Activated CD8-positive, alpha-beta memory T cell treated with anti-CD3 and anti-CD28 coated beads, Interleukin-2, amount 10 ng/mL, durations not matched to agents 7 days and 5 days (primary cell): ENCODE data around the gene MRFAP1. TPM values are rescaled to one million over a fixed set of nuclear protein-coding genes. Genes with fewer than 3 reads are reported as not detected.

Source experiments
- ATAC-seq: fragments of 150-1000 bp; cut with Tn5 transposase; one replicate; pipeline ENCODE4 v1.10.0; 2021; ENCODE audit warnings: moderate library complexity
- CTCF ChIA-PET: fragments of 350-600 bp; sonication (Branson Sonifier 250); formaldehyde crosslinking; loops from one replicate; lab custom pipeline; 2021; ENCODE audit warnings: antibody characterized with exemption; lab: Charles Lee
- DNase-seq: peaks from one replicate; pipeline ENCODE4 v3.0.0-alpha.2; 2020
- H3K27ac Mint-ChIP-seq: one replicate; pipeline ENCODE4 v1.8.0; 2021; ENCODE audit warnings: mild to moderate bottlenecking, mixed read lengths
- H3K27me3 Mint-ChIP-seq: one replicate; pipeline ENCODE4 v1.8.0; 2021; ENCODE audit warnings: mixed read lengths
- H3K36me3 Mint-ChIP-seq: one replicate; pipeline ENCODE4 v1.8.0; 2021; ENCODE audit warnings: mild to moderate bottlenecking, mixed read lengths
- H3K4me1 Mint-ChIP-seq: one replicate; pipeline ENCODE4 v1.8.0; 2021; ENCODE audit warnings: mixed read lengths
- H3K4me3 Mint-ChIP-seq: one replicate; pipeline ENCODE4 v1.8.0; 2021; ENCODE audit warnings: mild to moderate bottlenecking, moderate library complexity, mixed read lengths
- H3K9me3 Mint-ChIP-seq: one replicate; pipeline ENCODE4 v1.8.0; 2022; ENCODE audit warnings: low read depth, mixed read lengths
- total RNA-seq, 2 experiments: library from RNA; stranded (reverse); gene quantifications; one replicate each; pipeline ENCODE4 v1.2.3, GENCODE V29; 2021

Gene MRFAP1
- total RNA-seq, 2 experiments from 2014 or later: 109 to 122 TPM

GRCh38 chr4:6687947-6688878, 47.7 kb downstream of the MRFAP1 start:
- Mint-ChIP-seq H3K36me3 (peaks cover 10% of the 10 kb centered on the region), H3K27me3 (no peaks in the 10 kb centered on the region), H3K27ac (peak overlapping the region; percentile 98), H3K4me3 (peak overlapping the region; percentile 82), H3K4me1 (peaks cover 67% of the 10 kb centered on the region), H3K9me3 (no peaks in the 10 kb centered on the region)
- ATAC-seq: no peak
- CTCF ChIA-PET: interaction anchor here (0.8 to 5.6 kb wide), 7 partner anchors 11 to 185 kb away, joined by 3 to 104 read pairs (median 25); partner anchors contain the start of genes MRFAP1 and MRFAP1L1
- no peak for DNase-seq

GRCh38 chr4:6688879-6689505, 48.5 kb downstream of the MRFAP1 start:
- CTCF ChIA-PET: interaction anchor here (0.8 to 5.6 kb wide), 9 partner anchors 8 to 186 kb away, joined by 3 to 104 read pairs (median 14); partner anchors contain the start of genes MRFAP1 and MRFAP1L1
- ATAC-seq (peak; percentile 79), DNase-seq (peak; percentile 96)
- Mint-ChIP-seq H3K4me1 (peaks cover 73% of the 10 kb centered on the region), H3K9me3 (no peaks in the 10 kb centered on the region), H3K36me3 (peaks cover 10% of the 10 kb centered on the region), H3K27me3 (no peaks in the 10 kb centered on the region), H3K4me3 (peak overlapping the region; percentile 82), H3K27ac (peak overlapping the region; percentile 98)

- DNase-seq (peak; percentile 63), ATAC-seq (peak; percentile 28)
- peaks cover 79% of the 10 kb centered on the region for H3K4me1 Mint-ChIP-seq
- peak overlapping the region; percentile 82 for H3K4me3 Mint-ChIP-seq
- no peaks in the 10 kb centered on the region for H3K9me3 Mint-ChIP-seq
- peak overlapping the region; percentile 98 for H3K27ac Mint-ChIP-seq
- H3K36me3 Mint-ChIP-seq: peaks cover 10% of the 10 kb centered on the region
- CTCF ChIA-PET: interaction anchor here (1.1 to 5.6 kb wide), 11 partner anchors 9 to 220 kb away, joined by 3 to 104 read pairs (median 12); partner anchors contain the start of genes MRFAP1, MRFAP1L1 and TBC1D14
- no peaks in the 10 kb centered on the region for H3K27me3 Mint-ChIP-seq
These were observed 49.0 kb downstream of the MRFAP1 start for GRCh38 chr4:6689506-6689960.

Other genes starting within 250 kb of the MRFAP1 start
- gene PPP2R2C, start 168.1 kb upstream of the MRFAP1 start, total RNA-seq: not detected
- 10 to 100 TPM; 28.0 to 33.1 TPM for gene MAN2B2, start 65.5 kb upstream of the MRFAP1 start, total RNA-seq
- gene S100P, start 53.2 kb downstream of the MRFAP1 start, total RNA-seq: 1 to 10 TPM; 1.3 to 5.6 TPM
- 10 to 100 TPM; 60.7 to 61.9 TPM for gene MRFAP1L1, start 69.2 kb downstream of the MRFAP1 start, total RNA-seq
- 10 to 100 TPM; 21.8 to 22.3 TPM for gene BLOC1S4, start 75.5 kb downstream of the MRFAP1 start, total RNA-seq
- gene KIAA0232, start 142.0 kb downstream of the MRFAP1 start, total RNA-seq: 10 to 100 TPM; 17.5 to 19.8 TPM